ENCODE measurements around the gene JPT2. TPM values are rescaled to one million over a fixed set of nuclear protein-coding genes. Genes with fewer than 3 reads are reported as not detected.
"Not testable (repeated sequence)": the region's sequence is repeated elsewhere in the genome, so short reads cannot be mapped to it uniquely, and the experiment has no call there.

JPT2 gene
- polyA plus RNA-seq, 3 donors from 2014 or later = 7.9 to 14.0 (median 8.3) TPM

GRCh38 chr16:1726661-1727502, 48.8 kb downstream of the JPT2 start:
- Mint-ChIP-seq H3K9me3 (no peaks in the 10 kb centered on the region), H3K27ac (peak overlapping the region in 2 of 6 donors; percentile 3 to 47), H3K36me3 (peaks cover 7 to 15% (median 11%) of the 10 kb centered on the region in 3 donors), H3K4me3 (no peak overlapping the region), H3K27me3 (ENCODE audit: low read depth in 3 of 3) (peaks cover 0 to 7% (median 2%) of the 10 kb centered on the region in 3 donors), H3K4me1 (peaks cover 24 to 27% of the 10 kb centered on the region in 2 donors)
- DNase-seq = no peak

DNA sequence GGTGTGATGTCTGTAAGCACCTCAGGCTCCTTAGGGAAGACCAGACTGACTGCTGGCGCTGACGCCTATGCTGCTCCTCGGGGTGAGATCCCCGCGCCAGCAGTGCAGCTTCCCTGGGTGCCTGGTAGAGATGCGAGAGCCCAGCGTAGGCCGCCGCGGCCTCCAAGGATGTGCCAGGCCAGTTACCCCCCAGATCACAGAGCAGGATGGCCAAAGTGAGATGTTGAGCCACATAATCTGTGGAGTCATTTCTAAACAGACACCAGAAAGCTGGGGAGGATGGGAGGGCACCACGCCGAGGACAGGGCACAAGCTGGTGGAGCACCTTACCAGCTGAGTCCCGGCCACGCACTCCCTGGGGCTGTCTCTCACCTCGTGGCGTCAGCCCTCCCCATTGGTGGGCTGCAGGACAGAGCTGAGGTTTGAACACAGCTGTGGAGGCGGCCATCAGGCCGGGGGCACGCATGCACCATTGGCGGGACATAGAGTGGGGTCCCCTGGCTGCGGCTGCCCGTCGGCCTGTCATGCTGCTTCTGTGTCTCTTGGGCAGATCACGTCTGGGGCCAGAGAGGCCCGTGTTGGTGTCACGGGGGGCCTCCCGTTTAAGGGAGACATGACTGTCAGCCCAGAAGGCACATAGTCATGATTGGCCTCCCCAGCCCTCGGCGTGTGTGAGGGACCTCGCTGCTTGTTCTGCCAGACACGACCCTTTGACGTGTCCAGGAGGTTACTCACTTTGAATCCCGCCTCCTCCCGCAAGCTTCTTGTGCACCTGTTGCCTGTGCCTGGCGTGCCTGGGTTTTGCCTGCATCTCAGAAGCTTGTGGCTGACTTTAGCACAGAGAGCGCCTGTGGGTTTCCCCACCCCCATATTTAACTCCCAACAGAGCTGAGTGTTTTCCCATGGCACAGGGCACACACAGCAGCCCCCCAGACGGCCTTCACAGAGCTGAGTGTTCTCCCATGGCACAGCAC, 49.9 kb downstream of the JPT2 start:
- no peak overlapping the region for H3K4me3 Mint-ChIP-seq

DNA sequence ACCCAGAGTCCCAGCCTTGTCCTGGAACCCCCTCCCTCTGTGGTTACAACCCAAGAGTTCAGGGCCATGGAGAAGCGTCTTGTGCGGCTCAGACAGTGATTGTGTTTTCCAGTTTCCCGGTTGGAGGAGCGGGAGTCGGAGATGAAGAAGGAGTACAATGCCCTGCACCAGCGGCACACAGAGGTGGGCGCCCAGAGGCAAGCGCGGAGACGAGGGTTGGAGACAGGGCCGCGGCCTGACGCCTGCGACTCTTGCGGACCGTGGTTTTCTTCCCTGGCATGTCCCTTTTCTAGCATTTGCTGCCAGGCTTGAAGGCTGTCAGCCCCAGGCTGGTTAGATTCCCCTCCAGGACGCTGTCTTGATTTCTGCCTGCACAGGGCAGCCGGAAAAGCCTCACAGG, 50.9 kb downstream of the JPT2 start:
- Mint-ChIP-seq H3K9me3 (no peaks in the 10 kb centered on the region), H3K27ac (no peak overlapping the region), H3K36me3 (peaks cover 7 to 15% (median 11%) of the 10 kb centered on the region in 3 donors), H3K4me1 (peaks cover 3 to 7% of the 10 kb centered on the region in 2 donors), H3K27me3 (ENCODE audit: low read depth in 3 of 3) (peaks cover 0 to 6% (median 0%) of the 10 kb centered on the region in 3 donors), H3K4me3 (no peak overlapping the region)
- no peak for DNase-seq

More for the DNA sequence above, 49.9 kb downstream of the JPT2 start:
- Mint-ChIP-seq H3K4me1 (peaks cover 13 to 17% of the 10 kb centered on the region in 2 donors), H3K9me3 (no peaks in the 10 kb centered on the region), H3K27ac (peak overlapping the region in 1 of 6 donors; percentile 47), H3K36me3 (peaks cover 7 to 15% (median 11%) of the 10 kb centered on the region in 3 donors), H3K27me3 (ENCODE audit: low read depth in 3 of 3) (peaks cover 0 to 6% (median 2%) of the 10 kb centered on the region in 3 donors)
- DNase-seq = no peak

GRCh38 chr16:1729445-1729844, 51.4 kb downstream of the JPT2 start:
- H3K36me3 Mint-ChIP-seq = peaks cover 7 to 15% (median 11%) of the 10 kb centered on the region in 3 donors
- H3K4me3 Mint-ChIP-seq = no peak overlapping the region
- peaks cover 3 to 7% of the 10 kb centered on the region in 2 donors for H3K4me1 Mint-ChIP-seq
- H3K9me3 Mint-ChIP-seq = no peaks in the 10 kb centered on the region
- H3K27me3 Mint-ChIP-seq (ENCODE audit: low read depth in 3 of 3) = peaks cover 0 to 6% (median 0%) of the 10 kb centered on the region in 3 donors
- no peak overlapping the region for H3K27ac Mint-ChIP-seq
- DNase-seq = no peak

- H3K27ac Mint-ChIP-seq = no peak overlapping the region
- H3K36me3 Mint-ChIP-seq = peaks cover 7 to 18% (median 11%) of the 10 kb centered on the region in 3 donors
- H3K9me3 Mint-ChIP-seq = no peaks in the 10 kb centered on the region
- no peak overlapping the region for H3K4me3 Mint-ChIP-seq
- DNase-seq = no peak
- peaks cover 0 to 6% (median 0%) of the 10 kb centered on the region in 3 donors for H3K27me3 Mint-ChIP-seq (ENCODE audit: low read depth in 3 of 3)
- peaks cover 6 to 7% of the 10 kb centered on the region in 2 donors for H3K4me1 Mint-ChIP-seq
Observed at GRCh38 chr16:1731073-1731472, 53.0 kb downstream of the JPT2 start.

DNA sequence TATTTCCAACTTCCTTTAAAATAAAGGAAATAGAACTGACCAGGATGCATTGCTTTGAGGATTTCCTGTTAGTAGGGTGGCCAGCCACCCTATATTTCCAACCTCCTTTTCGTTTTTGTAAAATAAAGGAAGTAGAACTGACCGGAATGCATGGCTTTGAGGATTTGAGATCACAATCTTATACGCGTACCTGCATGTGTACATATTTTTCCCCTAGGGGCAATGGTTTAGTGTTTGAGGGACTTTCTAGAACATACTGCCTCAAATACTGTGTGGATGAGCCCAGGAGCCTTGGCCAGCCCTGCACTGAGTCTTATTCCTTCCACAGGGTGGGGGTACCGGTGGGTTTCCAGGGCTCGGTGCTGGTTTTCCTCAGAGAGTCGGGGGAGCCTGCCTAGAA, 53.5 kb downstream of the JPT2 start:
- peaks cover 0 to 6% (median 0%) of the 10 kb centered on the region in 3 donors for H3K27me3 Mint-ChIP-seq (ENCODE audit: low read depth in 3 of 3)
- H3K4me3 Mint-ChIP-seq = no peak overlapping the region
- H3K27ac Mint-ChIP-seq = peak overlapping the region in 2 of 6 donors; percentile 14 to 46
- peaks cover 7 to 18% (median 11%) of the 10 kb centered on the region in 3 donors for H3K36me3 Mint-ChIP-seq
- no peaks in the 10 kb centered on the region for H3K9me3 Mint-ChIP-seq
- H3K4me1 Mint-ChIP-seq = peaks cover 6 to 7% of the 10 kb centered on the region in 2 donors
- DNase-seq = no peak

GRCh38 chr16:1732071-1732470, 54.0 kb downstream of the JPT2 start:
- H3K27ac Mint-ChIP-seq = peak overlapping the region in 2 of 6 donors; percentile 14 to 46
- H3K4me1 Mint-ChIP-seq = peaks cover 2 to 4% of the 10 kb centered on the region in 2 donors

GRCh38 chr16:1732551-1732987, 54.5 kb downstream of the JPT2 start:
- peaks cover 0 to 10% (median 3%) of the 10 kb centered on the region in 3 donors for H3K36me3 Mint-ChIP-seq
- H3K9me3 Mint-ChIP-seq; H3K27me3 Mint-ChIP-seq (ENCODE audit: low read depth in 3 of 3); H3K27ac Mint-ChIP-seq; H3K4me3 Mint-ChIP-seq; DNase-seq; H3K4me1 Mint-ChIP-seq: not testable (repeated sequence)

More at GRCh38 chr16:1732071-1732470, 54.0 kb downstream of the JPT2 start:
- Mint-ChIP-seq H3K9me3 (no peaks in the 10 kb centered on the region), H3K36me3 (peaks cover 4 to 13% (median 8%) of the 10 kb centered on the region in 3 donors), H3K4me3 (no peak overlapping the region), H3K27me3 (ENCODE audit: low read depth in 3 of 3) (peaks cover 0 to 2% (median 0%) of the 10 kb centered on the region in 3 donors)
- DNase-seq = no peak

- Mint-ChIP-seq H3K36me3 (peaks cover 0 to 3% (median 0%) of the 10 kb centered on the region in 3 donors), H3K27ac (no peak overlapping the region), H3K4me3 (no peak overlapping the region), H3K9me3 (no peaks in the 10 kb centered on the region), H3K27me3 (ENCODE audit: low read depth in 3 of 3) (no peaks in the 10 kb centered on the region), H3K4me1 (peaks cover 0 to 3% of the 10 kb centered on the region in 2 donors)
- DNase-seq = no peak
Observed at GRCh38 chr16:1734123-1734522, 56.0 kb downstream of the JPT2 start.

DNA sequence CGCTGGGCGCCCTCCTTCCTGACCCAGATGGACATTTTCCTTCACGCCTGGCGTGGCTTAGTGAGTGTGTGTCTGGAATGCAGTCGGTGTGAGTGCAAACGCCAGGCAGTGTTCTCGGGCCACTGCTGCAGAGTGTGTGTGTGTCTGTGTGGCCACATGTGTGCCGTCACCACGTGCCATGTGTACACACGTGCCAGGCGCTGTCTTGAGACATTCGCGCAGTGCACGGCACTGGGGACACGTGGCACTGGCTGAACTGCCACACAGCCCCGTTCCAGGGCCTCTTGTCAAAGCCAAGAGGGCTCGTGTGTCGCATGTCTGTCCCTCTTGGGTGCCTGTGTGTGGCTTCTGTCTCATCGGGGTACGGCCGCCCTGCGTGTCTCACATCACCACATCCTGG, 56.7 kb downstream of the JPT2 start:
- no peaks in the 10 kb centered on the region for H3K27me3 Mint-ChIP-seq (ENCODE audit: low read depth in 3 of 3)
- peak overlapping the region in 2 of 6 donors; percentile 53 to 55 for H3K27ac Mint-ChIP-seq
- H3K4me1 Mint-ChIP-seq = peaks cover 0 to 3% of the 10 kb centered on the region in 2 donors
- H3K4me3 Mint-ChIP-seq = no peak overlapping the region
- peaks cover 0 to 3% (median 0%) of the 10 kb centered on the region in 3 donors for H3K36me3 Mint-ChIP-seq
- no peak for DNase-seq
- H3K9me3 Mint-ChIP-seq = no peaks in the 10 kb centered on the region

GRCh38 chr16:1740234-1740633, 62.2 kb downstream of the JPT2 start:
- H3K27ac Mint-ChIP-seq = no peak overlapping the region
- no peak for DNase-seq
- peaks cover 0 to 4% (median 2%) of the 10 kb centered on the region in 3 donors for H3K27me3 Mint-ChIP-seq (ENCODE audit: low read depth in 3 of 3)
- peaks cover 4 to 8% (median 7%) of the 10 kb centered on the region in 3 donors for H3K36me3 Mint-ChIP-seq
- no peak overlapping the region for H3K4me3 Mint-ChIP-seq
- no peaks in the 10 kb centered on the region for H3K9me3 Mint-ChIP-seq
- H3K4me1 Mint-ChIP-seq = no peaks in the 10 kb centered on the region

DNA sequence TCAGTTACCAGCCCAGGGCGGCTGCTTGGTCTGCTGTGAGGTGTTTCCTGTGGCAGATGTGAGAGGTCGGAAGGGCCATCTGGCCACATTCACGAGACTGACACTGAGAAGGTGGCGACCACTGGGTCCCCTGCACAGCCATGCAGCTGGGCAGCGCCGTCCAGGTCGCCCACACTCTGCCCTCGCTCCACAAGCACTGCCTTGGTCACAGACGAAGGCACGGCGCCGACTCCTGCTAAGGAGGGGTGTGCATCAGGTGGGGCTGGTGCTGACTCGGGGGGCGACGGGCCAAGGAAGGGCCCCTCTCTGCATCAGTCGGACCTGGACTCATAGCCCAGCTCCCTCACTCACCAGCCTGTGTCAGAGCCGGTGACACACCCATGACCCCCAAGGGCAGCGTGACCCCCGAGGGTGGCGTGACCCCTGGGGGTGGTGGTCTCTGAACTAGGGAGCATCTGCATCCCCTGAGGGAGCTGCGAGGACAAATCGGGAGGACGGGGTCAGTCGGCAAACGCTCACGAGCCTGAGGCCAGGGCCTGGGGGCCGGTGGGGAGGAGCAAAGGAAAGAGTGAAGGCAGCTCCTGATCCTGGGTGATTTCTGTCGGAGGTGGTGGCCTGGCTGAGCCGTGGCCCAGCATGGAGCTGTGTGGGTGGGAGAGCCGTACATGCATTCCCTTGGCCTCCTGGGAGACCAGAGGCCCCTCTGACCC, 62.9 kb downstream of the JPT2 start:
- Mint-ChIP-seq H3K36me3 (peaks cover 4 to 8% (median 7%) of the 10 kb centered on the region in 3 donors), H3K4me1 (no peaks in the 10 kb centered on the region), H3K9me3 (no peaks in the 10 kb centered on the region), H3K4me3 (no peak overlapping the region), H3K27ac (no peak overlapping the region), H3K27me3 (ENCODE audit: low read depth in 3 of 3) (peaks cover 0 to 4% (median 2%) of the 10 kb centered on the region in 3 donors)
- DNase-seq = no peak

Data from immature natural killer cell (primary cell).